ENCODE data around the gene KDM1A. TPM values are rescaled to one million over a fixed set of nuclear protein-coding genes. Genes with fewer than 3 reads are reported as not detected.

Gene KDM1A
- total RNA-seq, 1 donor from 2014 or later: 44.5 TPM

GRCh38 chr1:23018661-23019093 is 591 bp upstream of the KDM1A start:
- ATAC-seq: peak; percentile 2

- peak; percentile 45 for ATAC-seq
Observed at GRCh38 chr1:23019863-23020625, 776 bp downstream of the KDM1A start.

GRCh38 chr1:23020706-23021405 is 1.6 kb downstream of the KDM1A start:
- ATAC-seq: no peak

GRCh38 chr1:23021834-23022233 is 2.6 kb downstream of the KDM1A start:
- ATAC-seq: no peak

GRCh38 chr1:23023174-23023845 is 4.0 kb downstream of the KDM1A start:
- no peak for ATAC-seq

- ATAC-seq: peak; percentile 90
Observed at GRCh38 chr1:23026568-23026967, 7.3 kb downstream of the KDM1A start.

GRCh38 chr1:23027352-23027907 is 8.2 kb downstream of the KDM1A start:
- ATAC-seq: no peak

- no peak for ATAC-seq
Observed at GRCh38 chr1:23029337-23029736, 10.1 kb downstream of the KDM1A start.

GRCh38 chr1:23035823-23036452 is 16.7 kb downstream of the KDM1A start:
- no peak for ATAC-seq

GRCh38 chr1:23037081-23037740 is 17.9 kb downstream of the KDM1A start:
- no peak for ATAC-seq

GRCh38 chr1:23039308-23039826 is 20.1 kb downstream of the KDM1A start:
- ATAC-seq: no peak

GRCh38 chr1:23040509-23040908 is 21.2 kb downstream of the KDM1A start:
- ATAC-seq: no peak

- peak; percentile 68 for ATAC-seq
Observed at GRCh38 chr1:23044035-23044434, 24.8 kb downstream of the KDM1A start.

GRCh38 chr1:23050201-23050600 is 30.9 kb downstream of the KDM1A start:
- ATAC-seq: no peak

GRCh38 chr1:23051290-23051909 is 32.1 kb downstream of the KDM1A start:
- no peak for ATAC-seq

GRCh38 chr1:23057301-23057700 is 38.0 kb downstream of the KDM1A start:
- ATAC-seq: no peak

- no peak for ATAC-seq
Observed at GRCh38 chr1:23062271-23062670, 43.0 kb downstream of the KDM1A start.

- no peak for ATAC-seq
Observed at GRCh38 chr1:23065385-23065784, 46.1 kb downstream of the KDM1A start.

- ATAC-seq: no peak
Observed at GRCh38 chr1:23066075-23066474, 46.8 kb downstream of the KDM1A start.

- no peak for ATAC-seq
Observed at GRCh38 chr1:23069149-23069548, 49.9 kb downstream of the KDM1A start.

GRCh38 chr1:23069675-23070074 is 50.4 kb downstream of the KDM1A start:
- no peak for ATAC-seq

All from esophagus mucosa (tissue), 1 donor.